GM10248 (cell line): Measurements from ENCODE around the gene THBS1.

Experiments
- CTCF ChIA-PET: fragments of 300-600 bp; sonication (Branson Sonifier 250); formaldehyde crosslinking; extraction: SDS; loops from one replicate; lab custom pipeline; 2021; ENCODE audit warnings: antibody characterized with exemption; lab: Yijun Ruan, JAX
- POLR2A ChIA-PET: fragments of 350-650 bp; sonication (Branson Sonifier 250); formaldehyde crosslinking; extraction: SDS; loops from one replicate; lab custom pipeline; 2020; ENCODE audit warnings: antibody characterized with exemption; lab: Yijun Ruan, JAX
- DNase-seq: peaks from one replicate; pipeline ENCODE4 v3.0.0; 2012; ENCODE audit errors: extremely low spot score
- TF ChIP-seq, protein P1 (sequence below): IDR thresholded peaks from 2 replicates; pipeline ENCODE4 v1.5.1; 2012; ENCODE audit warnings: mild to moderate bottlenecking, low read depth; ENCODE audit errors: extremely low read depth, missing control alignments, control extremely low read depth

Gene THBS1

DNA sequence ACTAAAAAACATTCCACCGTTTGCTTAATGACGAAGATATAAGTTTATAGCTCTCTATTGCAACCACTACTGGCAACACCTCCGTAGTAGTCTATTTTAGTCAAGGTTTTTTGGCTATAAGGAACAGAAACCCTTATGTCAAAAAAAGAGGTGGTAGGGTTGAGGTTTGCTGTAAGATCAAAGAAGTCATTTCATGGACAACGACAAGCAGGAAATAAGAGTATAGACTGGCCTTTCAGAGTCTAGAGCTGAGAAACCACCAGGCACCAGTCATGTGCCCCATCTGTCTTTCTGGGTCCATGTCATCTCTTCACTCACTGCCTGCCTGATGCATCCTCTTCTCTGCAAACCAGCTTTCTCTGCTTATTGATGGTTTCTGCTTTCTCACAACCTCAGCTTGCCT lies 42.7 kb downstream of the THBS1 start:
- POLR2A ChIA-PET: no interaction called here
- DNase-seq: peak; percentile 57
- TF ChIP-seq, protein P1, sequence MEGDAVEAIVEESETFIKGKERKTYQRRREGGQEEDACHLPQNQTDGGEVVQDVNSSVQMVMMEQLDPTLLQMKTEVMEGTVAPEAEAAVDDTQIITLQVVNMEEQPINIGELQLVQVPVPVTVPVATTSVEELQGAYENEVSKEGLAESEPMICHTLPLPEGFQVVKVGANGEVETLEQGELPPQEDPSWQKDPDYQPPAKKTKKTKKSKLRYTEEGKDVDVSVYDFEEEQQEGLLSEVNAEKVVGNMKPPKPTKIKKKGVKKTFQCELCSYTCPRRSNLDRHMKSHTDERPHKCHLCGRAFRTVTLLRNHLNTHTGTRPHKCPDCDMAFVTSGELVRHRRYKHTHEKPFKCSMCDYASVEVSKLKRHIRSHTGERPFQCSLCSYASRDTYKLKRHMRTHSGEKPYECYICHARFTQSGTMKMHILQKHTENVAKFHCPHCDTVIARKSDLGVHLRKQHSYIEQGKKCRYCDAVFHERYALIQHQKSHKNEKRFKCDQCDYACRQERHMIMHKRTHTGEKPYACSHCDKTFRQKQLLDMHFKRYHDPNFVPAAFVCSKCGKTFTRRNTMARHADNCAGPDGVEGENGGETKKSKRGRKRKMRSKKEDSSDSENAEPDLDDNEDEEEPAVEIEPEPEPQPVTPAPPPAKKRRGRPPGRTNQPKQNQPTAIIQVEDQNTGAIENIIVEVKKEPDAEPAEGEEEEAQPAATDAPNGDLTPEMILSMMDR: no peak
- CTCF ChIA-PET: interaction anchor here (0.7 to 2.2 kb wide), 12 partner anchors 8 to 141 kb away, joined by 3 to 7 read pairs (median 3); no protein-coding TSS in a partner anchor

DNA sequence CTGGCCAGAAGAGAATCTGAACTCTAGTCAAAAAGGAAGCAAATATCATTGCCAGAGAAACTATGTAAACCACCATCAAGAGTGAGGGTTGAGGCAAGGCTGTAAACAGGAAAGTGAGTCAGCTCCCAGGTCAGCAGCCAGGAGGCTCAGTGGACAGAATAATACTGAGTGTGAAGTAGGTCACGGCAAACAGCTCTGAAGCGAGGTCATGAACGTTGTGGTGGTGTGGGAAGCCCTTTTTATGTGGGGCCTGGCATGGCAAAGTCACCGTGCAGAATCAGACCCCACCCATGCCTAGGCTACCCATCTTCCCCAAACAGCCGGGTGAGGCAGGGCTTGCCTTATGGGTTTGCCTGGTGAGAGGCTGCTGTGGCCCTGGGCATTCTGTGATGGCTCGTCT lies 43.9 kb downstream of the THBS1 start:
- POLR2A ChIA-PET: no interaction called here
- CTCF ChIA-PET: interaction anchor here (1.2 to 2.2 kb wide), 7 partner anchors 14 to 804 kb away, joined by 3 to 7 read pairs (median 3); no protein-coding TSS in a partner anchor
- TF ChIP-seq, protein P1: no peak
- peak; percentile 36 for DNase-seq

DNA sequence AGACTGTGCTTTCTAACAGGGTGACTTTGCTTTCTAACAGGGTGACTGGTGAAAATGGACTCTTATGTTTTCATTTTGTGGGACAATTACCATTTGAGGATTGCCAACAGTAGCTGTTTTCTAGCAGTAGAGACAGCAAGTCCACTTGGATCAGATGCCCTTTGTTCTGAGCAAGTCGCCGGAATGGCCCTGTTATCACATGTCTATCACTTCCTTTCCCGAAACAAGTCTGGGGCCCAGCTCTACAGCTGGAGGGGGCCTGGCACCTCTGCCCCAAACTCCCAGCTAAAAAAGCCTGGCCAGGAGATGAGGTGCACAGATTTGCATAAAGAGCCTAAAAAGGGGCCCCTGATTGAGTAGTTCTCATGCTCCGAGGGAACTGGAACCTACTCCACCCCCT lies 44.6 kb downstream of the THBS1 start:
- ChIA-PET CTCF (interaction anchor here (1.3 to 1.7 kb wide), 2 partner anchors 47 to 805 kb away, joined by 3 to 4 read pairs; no protein-coding TSS in a partner anchor), POLR2A (no interaction called here)
- TF ChIP-seq, protein P1: no peak
- no peak for DNase-seq

DNA sequence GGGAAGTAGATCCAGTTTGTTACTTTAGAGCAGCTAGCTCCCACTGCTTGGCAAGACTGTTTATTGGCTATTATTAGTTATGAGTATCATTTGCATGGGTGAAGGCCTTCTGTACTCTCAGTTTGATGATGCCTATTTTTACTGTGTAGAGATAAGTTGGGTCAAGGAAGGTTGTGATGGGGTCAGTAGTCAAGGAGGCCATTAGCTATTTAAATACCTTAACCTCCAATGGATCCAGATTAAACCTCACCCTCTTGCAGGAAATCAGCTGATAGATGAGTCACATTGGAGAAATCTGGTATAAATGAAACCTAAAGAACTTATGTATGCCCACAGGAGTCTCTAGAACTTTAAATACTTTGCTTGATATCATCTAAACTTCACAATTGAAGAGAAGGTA lies 45.0 kb downstream of the THBS1 start:
- ChIA-PET POLR2A (no interaction called here), CTCF (interaction anchor here (2.3 kb wide), 1 partner anchor 11 kb away, joined by 6 read pairs; no protein-coding TSS in a partner anchor)
- TF ChIP-seq, protein P1: no peak
- DNase-seq: no peak

DNA sequence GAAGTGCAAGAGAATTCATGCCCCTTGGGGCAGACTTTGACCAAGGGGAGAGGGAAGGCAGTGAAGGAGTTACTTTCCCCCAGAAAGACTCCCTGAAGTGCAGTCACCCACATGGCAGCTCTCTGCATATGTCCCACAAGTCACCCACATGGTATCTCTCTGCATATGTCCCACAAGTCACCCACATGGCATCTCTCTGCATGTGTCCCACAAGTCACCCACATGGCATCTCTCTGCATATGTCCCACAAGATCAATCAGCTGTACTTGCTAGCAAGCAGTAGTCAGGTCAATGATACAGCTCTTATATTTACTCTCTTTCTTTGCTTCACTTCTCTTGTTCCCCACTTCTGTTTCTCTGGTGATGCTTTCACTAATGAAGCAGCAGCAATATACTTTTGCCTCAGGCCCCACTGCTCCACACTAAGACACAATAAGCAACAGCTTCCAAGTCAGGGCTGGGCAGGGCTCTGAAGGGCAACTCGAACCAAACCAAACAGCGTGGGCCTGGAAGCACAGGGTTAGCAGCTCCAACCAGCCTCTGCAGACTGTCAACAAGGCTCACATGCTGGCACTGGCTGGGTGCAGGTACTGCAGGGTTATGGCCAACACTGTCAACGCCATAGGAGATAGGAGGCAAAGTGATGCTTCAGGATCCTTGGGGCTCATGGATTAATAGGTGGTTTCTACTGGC lies 46.7 kb downstream of the THBS1 start:
- CTCF ChIA-PET: interaction anchor here (0.7 to 3.0 kb wide), 5 partner anchors 9 to 59 kb away, joined by 3 to 8 read pairs (median 6); no protein-coding TSS in a partner anchor
- POLR2A ChIA-PET: no interaction called here
- TF ChIP-seq, protein P1: no peak
- no peak for DNase-seq

DNA sequence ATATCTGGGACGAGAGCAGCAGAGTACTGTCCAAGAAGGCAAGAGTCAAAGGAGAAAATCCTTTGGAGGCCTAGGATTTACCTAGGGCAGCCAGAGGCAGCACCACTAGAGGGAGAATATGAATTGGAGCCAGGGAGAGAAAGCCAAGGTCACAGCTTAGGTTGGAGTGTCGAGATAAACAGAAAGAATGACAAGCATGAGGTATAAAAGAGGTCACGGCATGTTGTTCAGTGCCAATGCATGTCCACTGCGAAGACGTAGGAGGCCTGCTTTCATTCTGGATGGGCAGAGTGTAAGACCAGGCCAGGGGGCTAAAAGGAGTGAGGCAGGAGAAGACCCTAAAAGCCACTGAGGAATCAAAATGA lies 47.2 kb downstream of the THBS1 start:
- POLR2A ChIA-PET: no interaction called here
- TF ChIP-seq, protein P1: no peak
- DNase-seq: no peak
- CTCF ChIA-PET: interaction anchor here (0.7 to 3.0 kb wide), 5 partner anchors 8 to 58 kb away, joined by 3 to 8 read pairs (median 6); no protein-coding TSS in a partner anchor
